Left lung (tissue), 10 donors: ENCODE results near the gene EHMT1. TPM values are rescaled to one million over a fixed set of nuclear protein-coding genes. Genes with fewer than 3 reads are reported as not detected.

Experiments used
- ATAC-seq: fragments of 200-7000 bp; cut with Tn5 transposase; one replicate; pipeline ENCODE4 v1.9.1; 2020; ENCODE audit warnings: moderate library complexity
- DNase-seq, 4 donors: peaks; one replicate each; pipeline ENCODE4 v3.0.0-alpha.2; 2013 to 2020
- H3K27ac ChIP-seq, 2 donors: fragments of 200-600 bp; sonication (generic) in 1 of 2; one replicate each; pipeline versions ENCODE4 v1.5.0 to v1.8.0; 2020 to 2021
- H3K27me3 ChIP-seq, 2 donors: fragments of 200-600 bp; sonication (generic) in 1 of 2; one replicate each; pipeline versions ENCODE4 v1.5.0 to v1.8.0; 2020 to 2021
- H3K36me3 ChIP-seq, 2 donors: fragments of 200-600 bp; sonication (generic) in 1 of 2; one replicate each; pipeline versions ENCODE4 v1.5.0 to v1.8.0; 2020 to 2021
- H3K4me1 ChIP-seq, 2 donors: fragments of 200-600 bp; one replicate each; pipeline ENCODE4 v1.8.0; 2021
- H3K4me3 ChIP-seq, 2 donors: fragments of 200-600 bp; sonication (generic) in 1 of 2; one replicate each; pipeline versions ENCODE4 v1.5.0 to v1.8.0; 2020 to 2021; ENCODE audit warnings: mild to moderate bottlenecking in 1 of 2
- H3K9me3 ChIP-seq, 2 donors: fragments of 200-600 bp; sonication (generic) in 1 of 2; one replicate each; pipeline versions ENCODE4 v1.5.0 to v1.8.0; 2020 to 2021
- intact Hi-C, 2 donors: fragments of 100-400 bp; cut with DNase I; formaldehyde crosslinking; loops; one replicate each; pipeline versions ENCODE4 v1.11.2 to v1.14.2; 2022
- polyA plus RNA-seq, 6 donors: library from polyadenylated mRNA; unstranded; fragments of 120-200 nt; gene quantifications; one replicate each; pipeline ENCODE4 v1.2.1, GENCODE V29; 2013; ENCODE audit not compliant: insufficient read length in 6 of 6
- total RNA-seq, 2 donors: library from RNA; stranded (reverse); fragmentation: NEBNext Ultra II Directional; extraction: Animal tissue kit (Norgen Biotek cat#: 25700); gene quantifications; one replicate each; pipeline ENCODE4 v1.2.1, GENCODE V29; 2021
- TF ChIP-seq, protein P1 (sequence below), 2 donors: fragments of 200-600 bp; sonication (generic) in 1 of 2; IDR thresholded peaks; one replicate each; pipeline versions ENCODE4 v1.5.0 to v1.8.0; 2021; ENCODE audit warnings: antibody characterized with exemption in 2 of 2
- donor health status: DM: no; HTN: yes; CAD: no.
- donor health status: DM: no; HTN: no; CAD: no.

Gene EHMT1
- total and polyA plus RNA-seq, 8 donors: 71.5 to 92.7 (median 82.7) TPM

DNA sequence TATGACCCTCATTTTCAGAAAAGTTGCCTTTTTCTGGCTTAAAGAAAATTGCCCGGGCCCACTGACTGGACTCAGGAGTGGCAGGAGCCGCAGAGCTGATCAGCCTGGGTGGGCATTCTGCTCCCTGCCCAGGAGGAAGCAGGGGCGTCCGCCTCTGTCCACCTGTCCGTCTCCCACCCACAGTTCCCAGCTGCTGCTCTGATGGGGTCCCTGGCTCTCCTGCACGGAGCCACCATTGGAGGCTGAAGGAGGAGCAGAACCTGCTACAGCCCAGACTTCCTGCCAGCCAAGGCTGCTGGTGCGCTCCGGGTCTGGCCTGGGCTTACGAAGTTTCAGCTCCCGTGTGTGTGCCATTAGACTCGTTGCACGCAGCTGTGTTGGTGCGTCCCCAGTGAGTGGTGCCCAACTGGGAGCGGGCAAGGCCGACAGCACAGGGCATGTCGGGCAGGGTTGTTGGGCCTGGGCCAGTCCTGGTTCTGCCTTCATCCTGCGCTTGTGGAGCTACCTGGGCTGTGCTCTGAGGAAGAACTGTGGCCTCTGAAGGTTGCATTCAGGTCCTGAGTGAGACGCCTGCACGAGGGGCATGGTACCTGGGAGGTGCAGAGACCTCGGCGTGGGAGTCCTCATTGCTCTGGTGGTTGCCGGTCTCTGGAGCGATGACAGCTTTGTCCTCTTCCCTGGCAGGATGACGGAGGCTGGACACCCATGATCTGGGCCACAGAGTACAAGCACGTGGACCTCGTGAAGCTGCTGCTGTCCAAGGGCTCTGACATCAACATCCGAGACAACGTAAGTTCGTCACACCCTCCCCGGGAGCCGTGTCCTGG lies 181.6 kb downstream of the EHMT1 start:
- intact Hi-C loops: no loop called here
- peaks cover 0 to 91% of the 10 kb centered on the region in 2 donors for H3K36me3 ChIP-seq
- TF ChIP-seq, protein P1, sequence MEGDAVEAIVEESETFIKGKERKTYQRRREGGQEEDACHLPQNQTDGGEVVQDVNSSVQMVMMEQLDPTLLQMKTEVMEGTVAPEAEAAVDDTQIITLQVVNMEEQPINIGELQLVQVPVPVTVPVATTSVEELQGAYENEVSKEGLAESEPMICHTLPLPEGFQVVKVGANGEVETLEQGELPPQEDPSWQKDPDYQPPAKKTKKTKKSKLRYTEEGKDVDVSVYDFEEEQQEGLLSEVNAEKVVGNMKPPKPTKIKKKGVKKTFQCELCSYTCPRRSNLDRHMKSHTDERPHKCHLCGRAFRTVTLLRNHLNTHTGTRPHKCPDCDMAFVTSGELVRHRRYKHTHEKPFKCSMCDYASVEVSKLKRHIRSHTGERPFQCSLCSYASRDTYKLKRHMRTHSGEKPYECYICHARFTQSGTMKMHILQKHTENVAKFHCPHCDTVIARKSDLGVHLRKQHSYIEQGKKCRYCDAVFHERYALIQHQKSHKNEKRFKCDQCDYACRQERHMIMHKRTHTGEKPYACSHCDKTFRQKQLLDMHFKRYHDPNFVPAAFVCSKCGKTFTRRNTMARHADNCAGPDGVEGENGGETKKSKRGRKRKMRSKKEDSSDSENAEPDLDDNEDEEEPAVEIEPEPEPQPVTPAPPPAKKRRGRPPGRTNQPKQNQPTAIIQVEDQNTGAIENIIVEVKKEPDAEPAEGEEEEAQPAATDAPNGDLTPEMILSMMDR (IDR thresholded peaks at IDR 0.05): no peak

DNA sequence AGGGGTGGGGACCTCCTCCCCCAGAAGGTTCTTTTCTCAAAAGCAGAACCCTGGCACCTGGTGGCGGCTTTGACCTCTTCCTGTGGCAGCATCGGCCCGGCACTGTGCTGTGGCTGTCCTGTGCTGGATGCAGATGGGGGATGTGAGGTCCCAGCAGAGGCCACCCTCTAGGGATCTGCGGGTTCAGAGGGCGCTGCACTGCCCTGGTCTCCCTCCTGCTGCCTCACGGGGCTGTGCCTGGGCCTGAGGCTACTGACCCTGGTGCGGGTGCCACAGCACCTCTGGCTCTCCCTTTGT lies 182.2 kb downstream of the EHMT1 start:
- Histone ChIP-seq H3K36me3 (peaks cover 0 to 85% of the 10 kb centered on the region in 2 donors), H3K27ac (no peak overlapping the region), H3K4me3 (no peak overlapping the region), H3K4me1 (no peaks in the 10 kb centered on the region), H3K9me3 (no peaks in the 10 kb centered on the region), H3K27me3 (no peaks in the 10 kb centered on the region)
- TF ChIP-seq, protein P1 (IDR thresholded peaks at IDR 0.05): no peak
- intact Hi-C loops: no loop called here
- ATAC-seq (no peak), DNase-seq (no peak)

More for the DNA sequence above, 181.6 kb downstream of the EHMT1 start:
- Histone ChIP-seq H3K9me3 (no peaks in the 10 kb centered on the region), H3K4me3 (no peak overlapping the region), H3K27ac (no peak overlapping the region), H3K27me3 (no peaks in the 10 kb centered on the region), H3K4me1 (no peaks in the 10 kb centered on the region)
- ATAC-seq (no peak), DNase-seq (no peak)

- TF ChIP-seq, protein P1 (IDR thresholded peaks at IDR 0.05): no peak
- Histone ChIP-seq H3K9me3 (no peaks in the 10 kb centered on the region), H3K4me1 (no peaks in the 10 kb centered on the region), H3K4me3 (no peak overlapping the region), H3K27me3 (no peaks in the 10 kb centered on the region), H3K36me3 (peaks cover 0 to 75% of the 10 kb centered on the region in 2 donors), H3K27ac (no peak overlapping the region)
- DNase-seq (no peak), ATAC-seq (no peak)
- intact Hi-C loops: no loop called here
These were observed 183.2 kb downstream of the EHMT1 start for GRCh38 chr9:137802021-137802420.

DNA sequence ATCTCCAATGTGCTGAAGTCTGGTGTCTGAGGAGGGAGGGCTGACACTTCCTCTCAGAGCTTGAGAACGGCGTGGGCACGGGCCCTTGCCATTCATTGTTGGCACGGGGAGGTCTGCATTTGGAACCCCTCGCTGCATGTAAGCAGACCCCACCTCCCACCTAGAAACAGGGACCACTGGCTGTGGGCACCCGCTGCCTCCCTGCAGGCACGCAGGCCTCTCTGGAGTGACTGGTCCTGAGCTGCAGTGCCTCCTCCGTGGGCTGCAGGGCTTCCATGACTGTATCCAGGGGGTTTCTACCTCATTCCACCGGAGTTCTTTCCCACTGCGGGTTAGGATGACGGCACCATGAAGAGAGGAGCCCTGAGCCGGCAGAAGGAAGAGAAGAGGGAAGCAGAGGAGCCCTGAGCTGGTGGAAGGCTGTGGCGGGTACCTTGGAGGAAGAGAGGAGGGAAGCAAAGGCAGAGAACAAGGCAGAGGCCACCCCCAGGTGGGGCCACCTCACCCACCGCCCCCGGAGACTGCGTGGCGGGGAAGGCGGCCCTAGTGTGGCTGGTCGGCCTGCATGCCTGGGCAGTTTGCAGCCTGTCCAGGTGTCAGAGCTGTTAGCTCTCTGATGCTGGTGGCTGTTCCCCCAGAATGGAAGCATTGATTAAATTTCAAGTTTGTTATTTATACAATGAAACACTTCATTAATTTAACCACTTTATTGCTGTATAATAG lies 183.9 kb downstream of the EHMT1 start:
- Histone ChIP-seq H3K4me1 (no peaks in the 10 kb centered on the region), H3K27me3 (no peaks in the 10 kb centered on the region), H3K9me3 (no peaks in the 10 kb centered on the region), H3K4me3 (no peak overlapping the region), H3K27ac (no peak overlapping the region), H3K36me3 (peaks cover 0 to 69% of the 10 kb centered on the region in 2 donors)
- ATAC-seq: no peak
- no peak for DNase-seq
- intact Hi-C loops: no loop called here
- TF ChIP-seq, protein P1 (IDR thresholded peaks at IDR 0.05): no peak

GRCh38 chr9:137804908-137805630 lies 186.3 kb downstream of the EHMT1 start:
- ATAC-seq (no peak), DNase-seq (no peak)
- Histone ChIP-seq H3K9me3 (no peaks in the 10 kb centered on the region), H3K4me1 (no peaks in the 10 kb centered on the region), H3K4me3 (no peak overlapping the region), H3K27me3 (no peaks in the 10 kb centered on the region), H3K36me3 (peaks cover 0 to 64% of the 10 kb centered on the region in 2 donors), H3K27ac (no peak overlapping the region)
- intact Hi-C loops: no loop called here
- TF ChIP-seq, protein P1 (IDR thresholded peaks at IDR 0.05): no peak
